C4-2B (cell line): ENCODE measurements around the gene GIT2.
A peak's percentile ranks its signal among the peaks of the same experiment; 100 is the strongest.
"Not testable (repeated sequence)": the region's sequence is repeated elsewhere in the genome, so short reads cannot be mapped to it uniquely, and the experiment has no call there.

Source experiments
- H3K27ac ChIP-seq: fragments of 450-650 bp; 2 replicates; pipeline ENCODE4 v1.5.1; 2017
- ZFX ChIP-seq: fragments of 450-650 bp; IDR thresholded peaks from 2 replicates; pipeline ENCODE4 v1.6.1; 2017
- TF ChIP-seq, protein P1 (sequence below): fragments of 450-650 bp; conservative IDR thresholded peaks from 2 replicates; pipeline ENCODE4 v1.5.1; 2017; ENCODE audit warnings: mild to moderate bottlenecking

Gene GIT2

GRCh38 chr12:109988274-109988673 is 7.9 kb downstream of the GIT2 start:
- no peak overlapping the region for H3K27ac ChIP-seq
- no peak for TF ChIP-seq ZFX
- TF ChIP-seq, protein P1, sequence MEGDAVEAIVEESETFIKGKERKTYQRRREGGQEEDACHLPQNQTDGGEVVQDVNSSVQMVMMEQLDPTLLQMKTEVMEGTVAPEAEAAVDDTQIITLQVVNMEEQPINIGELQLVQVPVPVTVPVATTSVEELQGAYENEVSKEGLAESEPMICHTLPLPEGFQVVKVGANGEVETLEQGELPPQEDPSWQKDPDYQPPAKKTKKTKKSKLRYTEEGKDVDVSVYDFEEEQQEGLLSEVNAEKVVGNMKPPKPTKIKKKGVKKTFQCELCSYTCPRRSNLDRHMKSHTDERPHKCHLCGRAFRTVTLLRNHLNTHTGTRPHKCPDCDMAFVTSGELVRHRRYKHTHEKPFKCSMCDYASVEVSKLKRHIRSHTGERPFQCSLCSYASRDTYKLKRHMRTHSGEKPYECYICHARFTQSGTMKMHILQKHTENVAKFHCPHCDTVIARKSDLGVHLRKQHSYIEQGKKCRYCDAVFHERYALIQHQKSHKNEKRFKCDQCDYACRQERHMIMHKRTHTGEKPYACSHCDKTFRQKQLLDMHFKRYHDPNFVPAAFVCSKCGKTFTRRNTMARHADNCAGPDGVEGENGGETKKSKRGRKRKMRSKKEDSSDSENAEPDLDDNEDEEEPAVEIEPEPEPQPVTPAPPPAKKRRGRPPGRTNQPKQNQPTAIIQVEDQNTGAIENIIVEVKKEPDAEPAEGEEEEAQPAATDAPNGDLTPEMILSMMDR = no peak

- TF ChIP-seq, protein P1 = no peak
- TF ChIP-seq ZFX = no peak
- H3K27ac ChIP-seq = no peak overlapping the region
These were observed 8.6 kb downstream of the GIT2 start for GRCh38 chr12:109987615-109988014.

DNA sequence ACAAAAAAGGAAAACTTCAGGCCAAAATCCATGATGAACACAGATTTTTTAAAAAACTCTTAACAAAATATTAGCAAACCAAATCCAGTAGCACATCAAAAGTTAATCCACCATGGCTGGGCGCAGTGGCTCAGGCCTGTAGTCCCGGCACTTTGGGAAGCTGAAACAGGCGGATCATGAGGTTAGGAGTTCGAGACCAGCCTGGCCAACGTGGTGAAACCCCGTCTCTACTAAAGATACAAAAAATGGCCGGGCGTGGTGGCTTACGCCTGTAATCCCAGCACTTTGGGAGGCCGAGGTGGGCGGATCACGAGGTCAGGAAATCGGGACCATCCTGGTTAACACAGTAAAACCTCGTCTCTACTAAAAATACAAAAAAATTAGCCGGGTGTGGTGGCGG is 9.9 kb downstream of the GIT2 start:
- H3K27ac ChIP-seq = not testable (repeated sequence)

- H3K27ac ChIP-seq = no peak overlapping the region
- TF ChIP-seq ZFX = no peak
These were observed 12.6 kb downstream of the GIT2 start for GRCh38 chr12:109983432-109984142.

DNA sequence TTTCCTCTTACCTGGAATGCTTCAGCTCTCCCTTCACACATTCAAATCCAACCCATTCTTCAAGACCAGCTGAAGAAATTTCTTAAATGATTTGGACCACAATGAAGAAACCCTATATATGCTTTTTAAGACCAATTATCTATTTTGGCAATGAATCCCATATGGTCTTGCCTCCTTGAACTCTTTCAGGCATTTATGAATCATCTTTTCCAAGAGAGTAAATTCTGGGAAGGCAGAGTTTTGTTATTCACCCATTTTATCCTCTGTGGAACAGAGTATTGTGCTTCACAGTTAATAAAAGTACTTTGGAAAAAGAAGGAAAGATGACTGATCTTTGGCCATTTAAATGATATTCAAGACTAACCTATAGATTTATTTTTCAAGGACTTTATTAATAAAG is 14.0 kb downstream of the GIT2 start:
- H3K27ac ChIP-seq = no peak overlapping the region
- TF ChIP-seq ZFX = no peak
- TF ChIP-seq, protein P1 = no peak

DNA sequence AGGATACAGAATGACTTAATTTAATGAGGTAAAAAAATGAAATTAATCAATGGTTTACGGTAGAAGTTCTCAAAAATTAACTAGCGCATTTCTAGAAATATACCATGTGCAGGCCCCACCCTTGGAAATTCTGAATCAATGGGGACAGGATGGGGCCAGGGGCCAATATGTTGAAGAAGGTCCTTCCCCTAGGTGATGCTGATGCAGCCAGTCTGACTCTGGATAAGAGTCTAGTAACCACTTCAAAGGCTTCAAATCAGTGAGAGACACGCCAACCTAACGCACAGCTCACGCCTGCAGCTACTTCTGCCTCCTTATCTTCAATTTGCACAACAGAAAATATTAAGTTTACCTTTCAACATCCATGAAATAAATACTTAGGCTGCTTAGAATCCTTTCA is 14.9 kb downstream of the GIT2 start:
- TF ChIP-seq ZFX = no peak
- TF ChIP-seq, protein P1 = no peak
- no peak overlapping the region for H3K27ac ChIP-seq

- H3K27ac ChIP-seq = peak overlapping the region; percentile 84
- TF ChIP-seq, protein P1 = no peak
- no peak for TF ChIP-seq ZFX
These were observed 23.3 kb downstream of the GIT2 start for GRCh38 chr12:109972821-109973220.

GRCh38 chr12:109968801-109969200 is 27.4 kb downstream of the GIT2 start:
- no peak for TF ChIP-seq ZFX
- TF ChIP-seq, protein P1 = no peak
- peak overlapping the region; percentile 82 for H3K27ac ChIP-seq
